Measurements from ENCODE around the gene UVSSA. TPM values are rescaled to one million over a fixed set of nuclear protein-coding genes. Genes with fewer than 3 reads are reported as not detected.

Gene UVSSA
- total and polyA plus RNA-seq, 9 donors, result 5.5 to 13.6 (median 9.1) TPM

GRCh38 chr4:1403591-1404572 lies 56.9 kb downstream of the UVSSA start:
- no peaks in the 10 kb centered on the region for H3K36me3 ChIP-seq (ENCODE audit: control insufficient read depth, insufficient read depth, low read length)
- 2% methylated on average over 83 of the region's 107 CpGs for WGBS (ENCODE audit: insufficient coverage)
- H3K9me3 ChIP-seq (replicated peaks; ENCODE audit: control insufficient read depth, low read depth, low read length), result peaks cover 3% of the 10 kb centered on the region
- no peak overlapping the region for H3K4me3 ChIP-seq (ENCODE audit: low read length)
- peaks cover 86% of the 10 kb centered on the region for H3K27me3 ChIP-seq (ENCODE audit: control insufficient read depth, insufficient read depth, low read length)
- no peaks in the 10 kb centered on the region for H3K4me1 ChIP-seq (ENCODE audit: control insufficient read depth, insufficient read depth, low read length)
- no peak overlapping the region for H3K27ac ChIP-seq (ENCODE audit: low read length)
- no peak for DNase-seq

DNA sequence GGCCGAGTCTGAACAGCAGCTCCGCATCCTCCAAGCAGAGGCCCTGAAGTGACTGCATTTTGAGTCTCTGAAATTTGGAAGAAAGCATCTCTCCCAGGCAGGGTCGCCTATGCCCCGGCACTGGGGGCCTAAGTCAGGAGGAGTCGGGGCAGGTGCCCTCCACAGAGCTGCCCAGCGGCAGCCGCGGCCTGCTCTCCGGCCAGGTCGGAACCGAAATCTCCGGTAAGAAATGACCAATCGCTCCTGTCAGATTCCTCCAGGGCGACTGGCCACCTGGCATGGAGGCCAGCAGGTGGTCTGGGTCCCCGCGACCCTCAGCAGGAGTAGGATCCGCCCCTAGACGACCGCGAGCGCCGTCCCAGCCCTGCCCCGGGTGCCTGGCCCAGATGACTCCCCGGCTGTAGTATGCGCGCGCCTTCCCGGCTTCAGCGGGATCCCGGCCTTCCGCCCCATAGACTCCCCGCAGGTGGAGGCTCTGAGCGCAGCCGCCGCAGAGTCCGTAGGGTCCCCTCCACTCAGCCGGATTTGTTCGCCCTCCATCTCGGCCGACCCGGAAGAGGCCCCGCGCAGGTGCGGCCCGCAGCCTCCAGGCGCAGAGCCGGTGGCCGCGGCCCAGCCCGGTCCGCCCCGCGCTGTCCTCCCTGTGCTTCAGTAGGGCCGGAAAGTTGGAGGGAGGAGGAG lies 57.7 kb downstream of the UVSSA start:
- 4% methylated on average over 50 of the region's 54 CpGs for WGBS (ENCODE audit: insufficient coverage)
- no peak overlapping the region for H3K4me3 ChIP-seq (ENCODE audit: low read length)

DNA sequence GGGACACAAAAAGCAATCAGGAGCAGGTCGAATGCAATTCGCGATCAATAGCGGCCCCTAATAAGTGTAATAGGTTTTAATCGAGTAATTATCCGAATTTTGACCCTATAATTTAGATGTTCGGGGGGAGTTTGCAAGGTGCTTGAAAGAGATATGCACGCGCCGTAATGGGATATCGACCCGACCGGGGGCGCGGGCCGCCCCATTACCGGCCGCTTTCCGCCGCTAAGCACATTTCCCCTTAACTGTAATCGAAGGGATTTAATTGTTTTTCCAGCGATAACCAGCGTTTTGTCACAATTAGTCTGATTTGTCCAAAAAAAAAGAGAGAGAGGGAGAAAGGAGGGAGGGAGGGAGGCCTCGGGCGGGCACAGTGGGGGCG lies 58.2 kb downstream of the UVSSA start:
- H3K4me3 ChIP-seq (ENCODE audit: low read length), result no peak overlapping the region
- H3K27ac ChIP-seq (ENCODE audit: low read length), result no peak overlapping the region
- no peak for DNase-seq
- no peaks in the 10 kb centered on the region for H3K9me3 ChIP-seq (replicated peaks; ENCODE audit: control insufficient read depth, low read depth, low read length)
- no peaks in the 10 kb centered on the region for H3K4me1 ChIP-seq (ENCODE audit: control insufficient read depth, insufficient read depth, low read length)
- peaks cover 88% of the 10 kb centered on the region for H3K27me3 ChIP-seq (ENCODE audit: control insufficient read depth, insufficient read depth, low read length)
- 4% methylated on average over 22 of the region's 26 CpGs for WGBS (ENCODE audit: insufficient coverage)
- H3K36me3 ChIP-seq (ENCODE audit: control insufficient read depth, insufficient read depth, low read length), result no peaks in the 10 kb centered on the region

More for the DNA sequence above, 57.7 kb downstream of the UVSSA start:
- H3K4me1 ChIP-seq (ENCODE audit: control insufficient read depth, insufficient read depth, low read length), result no peaks in the 10 kb centered on the region
- no peaks in the 10 kb centered on the region for H3K9me3 ChIP-seq (replicated peaks; ENCODE audit: control insufficient read depth, low read depth, low read length)
- H3K27me3 ChIP-seq (ENCODE audit: control insufficient read depth, insufficient read depth, low read length), result peaks cover 89% of the 10 kb centered on the region
- H3K27ac ChIP-seq (ENCODE audit: low read length), result no peak overlapping the region
- DNase-seq, result no peak
- no peaks in the 10 kb centered on the region for H3K36me3 ChIP-seq (ENCODE audit: control insufficient read depth, insufficient read depth, low read length)

GRCh38 chr4:1405636-1406393 lies 58.8 kb downstream of the UVSSA start:
- DNase-seq, result no peak
- H3K9me3 ChIP-seq (replicated peaks; ENCODE audit: control insufficient read depth, low read depth, low read length), result no peaks in the 10 kb centered on the region
- no peak overlapping the region for H3K4me3 ChIP-seq (ENCODE audit: low read length)
- no peaks in the 10 kb centered on the region for H3K4me1 ChIP-seq (ENCODE audit: control insufficient read depth, insufficient read depth, low read length)
- peaks cover 86% of the 10 kb centered on the region for H3K27me3 ChIP-seq (ENCODE audit: control insufficient read depth, insufficient read depth, low read length)
- H3K27ac ChIP-seq (ENCODE audit: low read length), result no peak overlapping the region
- WGBS (ENCODE audit: insufficient coverage), result 2% methylated on average over 88 of the region's 90 CpGs
- H3K36me3 ChIP-seq (ENCODE audit: control insufficient read depth, insufficient read depth, low read length), result no peaks in the 10 kb centered on the region

DNA sequence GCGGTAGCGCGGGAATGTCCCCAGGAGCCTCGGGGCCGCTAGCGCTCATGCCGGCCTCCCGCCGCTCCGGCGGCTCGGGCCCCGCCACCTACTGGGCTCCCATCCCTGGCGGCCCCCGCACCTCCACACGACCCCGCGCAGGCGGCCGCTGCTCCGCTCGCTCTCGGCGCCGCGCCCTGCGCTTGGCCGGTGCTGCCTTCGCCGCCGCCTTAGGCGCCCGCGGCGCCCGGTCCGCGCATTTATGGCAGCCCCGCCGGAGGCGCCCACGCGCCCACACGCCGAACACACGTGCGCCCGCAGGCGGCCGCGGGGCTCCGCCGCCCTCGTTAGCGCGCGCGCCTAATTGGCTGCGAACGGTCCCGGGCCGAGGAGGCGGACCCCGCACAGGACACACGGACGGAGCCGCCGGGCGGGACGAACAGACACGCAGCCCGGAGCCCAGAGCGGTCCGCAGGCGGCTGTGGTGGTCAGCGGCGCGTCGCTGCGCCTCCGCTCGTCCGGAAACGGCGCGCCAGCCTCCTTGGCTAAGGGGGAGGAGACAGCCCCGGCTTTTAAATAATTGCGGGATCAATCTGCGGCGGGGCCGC lies 59.5 kb downstream of the UVSSA start, which contains the start of gene NKX1-1:
Gene NKX1-1, minus strand, starts transcription at position 49 of the 587 bp plus-strand sequence. Its CDS starts 0 bp downstream, at position 49.
- Histone ChIP-seq H3K4me3 (ENCODE audit: low read length) (no peak within 1 kb of the TSS), H3K9me3 (replicated peaks; ENCODE audit: control insufficient read depth, low read depth, low read length) (no peaks in the 10 kb centered on the region), H3K27ac (ENCODE audit: low read length) (no peak within 1 kb of the TSS), H3K4me1 (ENCODE audit: control insufficient read depth, insufficient read depth, low read length) (no peaks in the 10 kb centered on the region), H3K36me3 (ENCODE audit: control insufficient read depth, insufficient read depth, low read length) (no peaks in the 10 kb centered on the region), H3K27me3 (ENCODE audit: control insufficient read depth, insufficient read depth, low read length) (peaks cover 86% of the 10 kb centered on the region)
- DNase-seq, result no peak
- 2% methylated on average over 91 of the region's 91 CpGs for WGBS (ENCODE audit: insufficient coverage)

DNA sequence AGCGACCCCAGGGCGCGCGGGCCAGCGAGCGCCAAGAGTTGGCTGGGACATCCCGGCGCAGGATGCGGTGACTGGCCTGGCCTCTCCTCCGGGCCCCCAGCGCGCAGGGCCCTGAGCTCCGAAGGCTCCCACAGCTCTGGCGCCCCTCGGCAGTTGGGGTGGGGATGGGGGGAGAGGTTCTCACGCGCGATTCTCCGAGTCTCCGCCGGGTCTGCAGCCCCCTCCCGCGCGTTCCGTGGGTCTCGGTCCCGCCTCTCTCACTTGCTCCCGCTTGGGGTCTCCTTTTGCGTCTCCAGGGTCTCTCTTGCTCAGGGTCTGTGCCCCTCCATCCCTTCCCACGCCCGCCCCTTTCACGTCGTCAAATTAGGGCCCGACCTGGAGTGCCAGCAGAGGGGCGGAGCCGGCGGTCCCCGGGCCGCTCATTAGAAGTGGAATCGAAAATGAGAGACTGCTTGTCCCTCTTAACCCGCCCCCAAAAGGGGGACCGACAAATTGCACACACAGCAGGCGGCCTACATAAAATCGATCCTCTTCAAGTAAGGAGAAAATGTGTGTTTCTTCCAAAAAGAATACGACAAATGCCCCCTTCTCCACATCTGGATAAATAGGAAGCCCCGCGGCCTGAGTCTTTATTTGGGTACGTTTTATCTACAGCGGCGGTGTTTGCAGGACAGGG lies 60.1 kb downstream of the UVSSA start:
- peaks cover 86% of the 10 kb centered on the region for H3K27me3 ChIP-seq (ENCODE audit: control insufficient read depth, insufficient read depth, low read length)
- no peaks in the 10 kb centered on the region for H3K9me3 ChIP-seq (replicated peaks; ENCODE audit: control insufficient read depth, low read depth, low read length)
- no peaks in the 10 kb centered on the region for H3K36me3 ChIP-seq (ENCODE audit: control insufficient read depth, insufficient read depth, low read length)
- H3K4me3 ChIP-seq (ENCODE audit: low read length), result no peak overlapping the region
- no peak for DNase-seq
- no peaks in the 10 kb centered on the region for H3K4me1 ChIP-seq (ENCODE audit: control insufficient read depth, insufficient read depth, low read length)
- no peak overlapping the region for H3K27ac ChIP-seq (ENCODE audit: low read length)
- WGBS (ENCODE audit: insufficient coverage), result 5% methylated on average over 34 of the region's 50 CpGs

GRCh38 chr4:1407657-1408333 lies 60.8 kb downstream of the UVSSA start:
- H3K9me3 ChIP-seq (replicated peaks; ENCODE audit: control insufficient read depth, low read depth, low read length), result no peaks in the 10 kb centered on the region
- no peak overlapping the region for H3K4me3 ChIP-seq (ENCODE audit: low read length)
- peaks cover 86% of the 10 kb centered on the region for H3K27me3 ChIP-seq (ENCODE audit: control insufficient read depth, insufficient read depth, low read length)
- no peak overlapping the region for H3K27ac ChIP-seq (ENCODE audit: low read length)
- 2% methylated on average over 37 of the region's 53 CpGs for WGBS (ENCODE audit: insufficient coverage)
- H3K36me3 ChIP-seq (ENCODE audit: control insufficient read depth, insufficient read depth, low read length), result no peaks in the 10 kb centered on the region
- H3K4me1 ChIP-seq (ENCODE audit: control insufficient read depth, insufficient read depth, low read length), result no peaks in the 10 kb centered on the region
- no peak for DNase-seq

GRCh38 chr4:1408418-1408817 lies 61.4 kb downstream of the UVSSA start:
- H3K4me3 ChIP-seq (ENCODE audit: low read length), result no peak overlapping the region
- DNase-seq, result no peak
- peaks cover 89% of the 10 kb centered on the region for H3K27me3 ChIP-seq (ENCODE audit: control insufficient read depth, insufficient read depth, low read length)
- H3K9me3 ChIP-seq (replicated peaks; ENCODE audit: control insufficient read depth, low read depth, low read length), result no peaks in the 10 kb centered on the region
- H3K27ac ChIP-seq (ENCODE audit: low read length), result no peak overlapping the region
- WGBS (ENCODE audit: insufficient coverage), result 6% methylated on average over 12 of the region's 22 CpGs
- no peaks in the 10 kb centered on the region for H3K4me1 ChIP-seq (ENCODE audit: control insufficient read depth, insufficient read depth, low read length)
- H3K36me3 ChIP-seq (ENCODE audit: control insufficient read depth, insufficient read depth, low read length), result no peaks in the 10 kb centered on the region

DNA sequence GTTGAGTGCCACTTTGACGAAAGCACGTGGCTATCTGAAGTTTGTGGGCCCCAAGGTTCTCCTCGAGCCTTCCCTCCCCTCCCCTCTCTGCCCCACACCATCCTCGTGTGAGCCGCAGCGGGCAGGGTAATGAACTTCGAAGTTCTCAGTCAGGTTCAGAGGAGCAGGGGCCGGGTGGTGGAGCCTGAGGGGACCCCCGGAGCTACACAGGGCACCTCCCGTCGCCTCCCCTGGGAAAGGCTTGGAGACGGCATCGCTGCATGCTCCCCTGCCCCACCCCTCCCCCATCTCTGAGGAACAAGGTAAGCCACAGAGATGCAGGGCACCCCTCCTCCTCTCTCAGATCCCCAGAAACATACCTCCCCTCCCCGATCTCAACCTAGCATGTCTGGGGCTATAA lies 62.1 kb downstream of the UVSSA start:
- Histone ChIP-seq H3K27ac (ENCODE audit: low read length) (no peak overlapping the region), H3K4me3 (ENCODE audit: low read length) (no peak overlapping the region), H3K36me3 (ENCODE audit: control insufficient read depth, insufficient read depth, low read length) (no peaks in the 10 kb centered on the region), H3K27me3 (ENCODE audit: control insufficient read depth, insufficient read depth, low read length) (peaks cover 89% of the 10 kb centered on the region), H3K9me3 (replicated peaks; ENCODE audit: control insufficient read depth, low read depth, low read length) (no peaks in the 10 kb centered on the region), H3K4me1 (ENCODE audit: control insufficient read depth, insufficient read depth, low read length) (no peaks in the 10 kb centered on the region)
- DNase-seq, result no peak
- 16% methylated on average over 6 of the region's 14 CpGs for WGBS (ENCODE audit: insufficient coverage)

Measured in muscle of leg (tissue), 11 donors.